Stimulated activated memory B cell treated with anti-CD40 and anti-IgM and Interleukin-4, amounts not matched to agents 10 μg/mL and 1 μg/mL and 100 μg/mL, for 72 hours (primary cell): ENCODE results near the gene TRIM54.
"Not testable (repeated sequence)": the region's sequence is repeated elsewhere in the genome, so short reads cannot be mapped to it uniquely, and the experiment has no call there.

ENCODE experiments used
- ATAC-seq: fragments of 150-1000 bp; cut with Tn5 transposase; 2 replicates; pipeline ENCODE4 v1.10.0; 2021
- H3K27ac Mint-ChIP-seq: one replicate; pipeline ENCODE4 v1.8.0; 2022; ENCODE audit warnings: mild to moderate bottlenecking, mixed read lengths
- H3K27me3 Mint-ChIP-seq: one replicate; pipeline ENCODE4 v1.8.0; 2022; ENCODE audit warnings: mixed read lengths
- H3K36me3 Mint-ChIP-seq: one replicate; pipeline ENCODE4 v1.8.0; 2022; ENCODE audit warnings: mixed read lengths
- H3K4me1 Mint-ChIP-seq: one replicate; pipeline ENCODE4 v1.8.0; 2022; ENCODE audit warnings: mixed read lengths
- H3K4me3 Mint-ChIP-seq: one replicate; pipeline ENCODE4 v1.8.0; 2022; ENCODE audit warnings: mild to moderate bottlenecking, moderate library complexity, mixed read lengths
- H3K9me3 Mint-ChIP-seq: one replicate; pipeline ENCODE4 v1.8.0; 2022; ENCODE audit warnings: mixed read lengths

TRIM54 gene

DNA sequence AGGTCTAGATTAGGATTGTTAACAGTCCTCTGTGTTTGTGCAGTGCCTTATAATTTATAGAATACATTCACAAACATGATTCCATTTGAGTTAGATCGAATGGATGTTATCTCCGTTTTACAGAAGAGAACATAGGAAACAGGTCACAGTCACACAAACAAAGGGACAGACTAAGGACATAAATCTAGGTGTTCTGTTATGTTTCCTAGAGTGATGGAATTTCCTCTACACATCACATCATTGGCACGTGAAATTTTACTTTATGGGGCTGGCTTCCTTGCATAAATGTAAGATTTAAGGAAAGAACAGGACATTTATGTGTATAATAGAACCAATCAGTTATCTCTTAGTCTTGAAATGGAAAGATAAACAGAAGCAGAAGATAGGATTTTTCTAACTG is 6.4 kb downstream of the TRIM54 start:
- Mint-ChIP-seq H3K4me3 (no peak overlapping the region), H3K27me3 (peaks cover 30% of the 10 kb centered on the region), H3K27ac (no peak overlapping the region), H3K36me3 (no peaks in the 10 kb centered on the region), H3K9me3 (no peaks in the 10 kb centered on the region), H3K4me1 (no peaks in the 10 kb centered on the region)
- ATAC-seq: no peak

DNA sequence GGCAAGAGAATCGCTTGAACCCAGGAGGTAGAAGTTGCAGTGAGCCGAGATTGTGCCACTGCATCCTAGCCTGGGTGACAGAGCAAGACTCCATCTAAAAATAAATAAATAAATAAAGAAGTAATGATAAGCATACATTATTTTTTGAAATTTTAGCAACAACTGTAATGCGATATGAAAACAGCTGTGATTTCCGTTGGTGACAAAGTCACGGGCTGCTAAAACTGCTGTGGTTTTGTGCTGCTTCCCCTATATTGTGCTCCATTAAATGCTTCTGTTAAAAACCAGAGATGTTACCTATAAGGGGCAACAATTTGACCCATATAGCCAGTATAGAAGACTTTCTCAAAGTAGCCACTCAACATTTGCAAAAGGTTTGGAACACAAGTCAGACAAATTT is 8.3 kb downstream of the TRIM54 start:
- no peaks in the 10 kb centered on the region for H3K36me3 Mint-ChIP-seq
- no peak for ATAC-seq
- no peak overlapping the region for H3K4me3 Mint-ChIP-seq
- H3K27me3 Mint-ChIP-seq: peaks cover 30% of the 10 kb centered on the region
- no peaks in the 10 kb centered on the region for H3K9me3 Mint-ChIP-seq
- H3K27ac Mint-ChIP-seq: no peak overlapping the region
- no peaks in the 10 kb centered on the region for H3K4me1 Mint-ChIP-seq

DNA sequence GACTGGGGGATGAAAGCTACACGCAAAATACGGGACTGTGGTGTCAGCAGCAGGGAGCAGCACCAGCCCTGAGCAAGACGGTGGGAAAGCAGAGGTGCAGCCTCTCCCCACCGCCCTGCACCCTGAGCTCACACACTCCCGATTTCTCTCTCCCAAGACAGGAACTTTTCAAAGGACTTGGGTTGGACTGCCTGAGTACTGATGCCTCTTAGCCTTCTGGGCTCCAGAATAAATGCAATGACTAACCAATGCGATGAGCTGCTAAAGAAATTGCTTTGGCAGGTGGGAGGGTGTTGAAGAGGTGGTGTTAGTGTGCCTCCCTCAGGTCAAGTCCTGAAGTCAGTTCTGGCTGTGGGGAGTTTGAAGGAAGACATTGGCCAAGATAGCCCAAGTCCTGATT is 9.6 kb downstream of the TRIM54 start:
- H3K27me3 Mint-ChIP-seq: peaks cover 39% of the 10 kb centered on the region
- H3K4me1 Mint-ChIP-seq: no peaks in the 10 kb centered on the region
- H3K27ac Mint-ChIP-seq: no peak overlapping the region
- H3K4me3 Mint-ChIP-seq: no peak overlapping the region
- H3K9me3 Mint-ChIP-seq: no peaks in the 10 kb centered on the region
- ATAC-seq: no peak
- no peaks in the 10 kb centered on the region for H3K36me3 Mint-ChIP-seq

DNA sequence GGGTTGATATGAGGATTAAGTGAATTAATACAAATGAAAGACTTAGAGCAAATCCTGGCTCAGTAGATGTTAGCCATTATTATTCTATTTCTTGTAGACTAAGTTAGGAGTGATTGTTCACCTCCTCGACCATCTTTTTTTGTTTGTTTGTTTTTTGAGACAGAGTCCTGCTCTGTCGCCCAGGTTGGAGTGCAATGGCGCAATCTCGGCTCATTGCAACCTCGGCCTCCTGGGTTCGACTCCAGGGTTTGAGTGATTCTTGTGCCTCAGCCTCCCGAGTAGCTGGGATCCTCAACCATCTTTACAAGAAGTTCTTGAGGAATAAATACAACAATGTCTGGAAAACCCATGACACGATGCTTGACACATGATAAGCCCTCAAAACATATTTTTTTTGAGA is 12.7 kb downstream of the TRIM54 start:
- Mint-ChIP-seq H3K36me3 (no peaks in the 10 kb centered on the region), H3K4me3 (no peak overlapping the region), H3K27ac (no peak overlapping the region), H3K4me1 (no peaks in the 10 kb centered on the region), H3K27me3 (peaks cover 39% of the 10 kb centered on the region), H3K9me3 (no peaks in the 10 kb centered on the region)
- ATAC-seq: no peak

DNA sequence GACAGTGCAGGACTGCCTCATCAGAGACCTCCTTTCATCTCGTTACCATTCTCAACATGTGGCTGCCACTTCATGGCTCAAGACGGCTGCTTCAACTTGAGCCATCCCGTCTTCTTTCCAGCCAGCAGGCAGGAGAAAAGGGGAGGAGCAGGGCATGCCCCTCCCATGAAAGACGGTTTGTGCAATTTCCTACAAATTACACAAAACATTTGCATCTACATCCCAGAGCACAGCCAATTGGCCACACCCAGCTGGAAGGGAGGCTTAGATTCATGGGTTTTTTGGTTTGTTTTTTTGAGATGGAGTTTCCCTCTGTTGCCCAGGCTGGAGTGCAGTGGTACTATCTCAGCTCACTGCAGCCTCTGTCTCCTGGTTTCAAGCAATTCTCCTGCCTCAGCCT is 14.3 kb downstream of the TRIM54 start:
- ATAC-seq: no peak
- no peak overlapping the region for H3K4me3 Mint-ChIP-seq
- H3K9me3 Mint-ChIP-seq: no peaks in the 10 kb centered on the region
- no peaks in the 10 kb centered on the region for H3K4me1 Mint-ChIP-seq
- no peak overlapping the region for H3K27ac Mint-ChIP-seq
- H3K36me3 Mint-ChIP-seq: no peaks in the 10 kb centered on the region
- peaks cover 40% of the 10 kb centered on the region for H3K27me3 Mint-ChIP-seq

DNA sequence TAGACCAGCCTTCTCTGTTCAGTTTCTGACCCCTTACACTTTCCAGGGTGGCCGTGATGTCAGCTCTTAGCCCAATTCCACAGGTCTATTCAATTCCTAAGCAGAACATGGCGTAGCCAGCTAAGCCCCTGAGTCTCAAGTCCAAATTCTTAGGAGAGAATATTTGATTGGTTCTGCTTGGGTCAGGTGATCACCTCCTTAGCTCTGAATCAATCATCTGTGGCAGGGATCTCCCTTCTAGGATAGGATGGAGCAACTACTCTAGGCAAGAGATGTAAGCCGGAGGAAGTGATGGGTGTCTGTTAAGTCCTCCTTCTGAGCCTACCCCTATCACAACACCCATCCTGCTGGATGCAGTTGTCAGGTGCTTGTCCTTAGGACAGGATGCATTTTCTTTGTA is 15.0 kb downstream of the TRIM54 start:
- Mint-ChIP-seq H3K4me3 (no peak overlapping the region), H3K36me3 (no peaks in the 10 kb centered on the region), H3K27me3 (peaks cover 40% of the 10 kb centered on the region), H3K9me3 (no peaks in the 10 kb centered on the region), H3K4me1 (no peaks in the 10 kb centered on the region), H3K27ac (no peak overlapping the region)
- ATAC-seq: no peak

DNA sequence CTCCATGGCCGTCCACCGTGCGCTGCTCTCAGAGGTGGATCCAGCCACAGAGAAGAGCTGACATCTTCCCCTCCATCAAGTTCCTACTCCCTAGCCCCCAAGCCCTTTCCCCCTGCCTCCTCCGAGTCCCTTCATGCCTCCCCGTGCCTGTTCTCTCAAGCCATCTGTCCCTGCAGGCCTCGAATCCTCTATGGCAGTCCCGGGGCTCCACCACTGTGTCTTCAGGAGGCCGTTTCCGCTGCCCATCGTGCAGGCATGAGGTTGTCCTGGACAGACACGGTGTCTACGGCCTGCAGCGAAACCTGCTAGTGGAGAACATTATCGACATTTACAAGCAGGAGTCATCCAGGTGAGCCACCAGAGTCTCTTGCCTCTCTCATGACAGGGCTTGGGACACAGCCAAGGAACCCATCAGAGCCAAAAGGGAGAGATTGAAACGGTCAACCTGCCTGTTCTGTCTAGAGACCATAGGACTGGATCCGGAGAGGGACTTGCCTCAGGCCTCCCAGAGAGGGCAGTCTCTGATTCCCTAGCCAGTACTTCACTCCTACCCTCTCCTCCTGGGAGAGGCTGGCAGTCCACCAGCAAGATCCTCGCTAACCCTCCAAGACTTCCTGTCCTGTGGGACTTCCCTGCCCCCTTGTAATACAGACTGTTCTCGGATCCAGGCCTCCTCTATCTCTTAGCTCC is 16.3 kb downstream of the TRIM54 start:
- Mint-ChIP-seq H3K9me3 (no peaks in the 10 kb centered on the region), H3K4me1 (peaks cover 5% of the 10 kb centered on the region), H3K27ac (no peak overlapping the region), H3K4me3 (no peak overlapping the region), H3K36me3 (no peaks in the 10 kb centered on the region), H3K27me3 (peaks cover 40% of the 10 kb centered on the region)
- no peak for ATAC-seq

DNA sequence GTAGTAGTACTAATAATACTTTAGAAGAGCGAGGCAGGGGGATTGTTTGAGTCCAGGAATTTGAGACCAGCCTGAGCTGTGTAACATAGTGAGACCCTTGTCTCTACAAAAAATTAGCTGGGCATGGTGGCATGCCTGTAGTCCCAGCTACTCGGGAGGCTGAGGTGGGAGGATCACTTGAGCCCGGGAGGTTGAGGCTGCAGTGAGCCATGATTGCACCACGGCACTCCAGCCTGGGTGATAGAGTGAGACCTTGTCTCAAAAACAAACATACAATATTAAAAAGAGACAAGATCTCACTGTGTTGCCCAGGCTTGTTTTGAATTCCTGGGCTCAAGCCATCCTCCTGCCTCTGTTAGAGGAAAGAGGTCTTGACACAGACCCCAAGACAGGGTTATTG is 18.4 kb downstream of the TRIM54 start:
- not testable (repeated sequence) for H3K27ac Mint-ChIP-seq, H3K4me3 Mint-ChIP-seq, H3K36me3 Mint-ChIP-seq, H3K9me3 Mint-ChIP-seq, H3K4me1 Mint-ChIP-seq, ATAC-seq
- H3K27me3 Mint-ChIP-seq: peaks cover 52% of the 10 kb centered on the region

DNA sequence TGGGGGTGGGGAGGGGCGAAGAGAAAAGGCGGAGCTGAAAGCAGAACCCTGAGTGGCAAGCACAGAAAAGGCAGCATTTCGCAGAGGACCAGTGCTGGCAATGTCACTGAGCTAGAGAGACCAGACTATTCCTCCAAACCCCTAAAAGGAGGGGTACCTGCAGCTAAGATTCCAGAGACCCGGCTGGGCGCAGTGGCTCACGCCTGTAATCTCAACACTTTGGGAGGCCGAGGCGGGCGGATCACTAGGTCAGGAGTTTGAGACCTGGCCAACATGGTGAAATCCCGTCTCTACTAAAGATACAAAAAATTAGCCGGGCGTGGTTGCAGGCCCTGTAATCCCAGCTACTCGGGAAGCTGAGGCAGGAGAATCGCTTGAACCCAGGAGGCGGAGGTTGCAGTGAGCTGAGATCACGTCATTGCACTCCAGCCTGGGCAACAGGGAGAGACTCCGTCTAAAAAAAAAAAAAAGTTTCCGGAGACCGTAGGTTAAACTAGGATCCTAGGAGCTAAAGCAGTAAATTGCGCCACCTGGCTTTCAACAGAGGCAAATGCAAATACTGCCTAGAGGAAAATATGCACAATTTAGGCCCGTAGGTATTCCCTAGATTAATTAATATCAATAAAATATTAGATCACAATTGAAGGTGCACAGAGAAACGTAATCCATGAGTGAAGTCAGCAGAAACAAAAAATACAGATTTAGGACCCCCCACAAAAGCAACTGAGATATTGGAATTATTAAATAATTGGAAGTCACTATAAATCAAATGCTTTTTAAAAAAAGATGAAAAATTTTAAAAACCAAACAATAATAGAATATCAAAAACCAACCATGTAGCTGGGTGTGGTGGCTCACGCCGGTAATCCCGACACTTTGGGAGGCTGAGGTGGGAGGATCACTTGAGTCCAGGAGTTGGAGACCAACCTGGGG is 21.1 kb downstream of the TRIM54 start:
- peaks cover 21% of the 10 kb centered on the region for H3K4me1 Mint-ChIP-seq
- H3K4me3 Mint-ChIP-seq: peak overlapping the region; percentile 65
- peak; percentile 52 for ATAC-seq
- H3K36me3 Mint-ChIP-seq: no peaks in the 10 kb centered on the region
- H3K27ac Mint-ChIP-seq: no peak overlapping the region
- peaks cover 50% of the 10 kb centered on the region for H3K27me3 Mint-ChIP-seq
- H3K9me3 Mint-ChIP-seq: no peaks in the 10 kb centered on the region

DNA sequence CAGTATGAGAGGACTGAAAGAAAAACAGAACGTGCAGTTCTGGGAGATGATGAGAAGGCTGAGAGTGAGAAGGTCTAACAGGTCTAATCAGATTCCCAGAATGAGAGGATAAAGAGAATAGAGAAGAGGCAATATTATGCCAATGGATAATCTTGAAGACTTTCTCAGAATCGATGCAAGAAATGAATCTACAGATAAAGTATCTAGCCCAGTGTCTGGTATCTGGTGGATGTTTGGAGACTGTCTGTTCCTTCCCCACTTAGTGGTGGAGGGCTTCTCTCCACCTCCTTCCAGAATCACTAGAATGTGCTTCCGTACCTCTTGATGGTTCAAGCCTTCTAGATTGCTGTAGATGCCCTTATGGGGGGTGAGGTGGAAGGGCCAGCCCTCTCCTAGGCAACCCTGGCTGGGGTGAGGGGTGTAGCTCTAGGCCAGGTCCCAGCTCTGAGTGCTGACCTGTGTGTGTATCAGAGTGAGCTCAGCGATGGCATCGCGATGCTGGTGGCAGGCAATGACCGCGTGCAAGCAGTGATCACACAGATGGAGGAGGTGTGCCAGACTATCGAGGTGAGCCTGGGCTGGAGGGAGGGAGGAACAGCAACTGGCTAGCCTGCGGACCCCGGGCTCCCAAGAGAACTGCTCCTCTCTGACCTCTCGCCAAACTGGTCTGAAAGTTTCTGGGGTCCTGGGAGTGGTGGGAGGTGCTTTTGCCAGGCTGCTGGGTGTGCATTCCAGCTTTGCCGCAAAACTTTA is 22.4 kb downstream of the TRIM54 start:
- ATAC-seq: no peak
- Mint-ChIP-seq H3K27ac (no peak overlapping the region), H3K36me3 (peaks cover 6% of the 10 kb centered on the region), H3K4me3 (no peak overlapping the region), H3K4me1 (peaks cover 21% of the 10 kb centered on the region), H3K27me3 (peaks cover 36% of the 10 kb centered on the region), H3K9me3 (no peaks in the 10 kb centered on the region)

DNA sequence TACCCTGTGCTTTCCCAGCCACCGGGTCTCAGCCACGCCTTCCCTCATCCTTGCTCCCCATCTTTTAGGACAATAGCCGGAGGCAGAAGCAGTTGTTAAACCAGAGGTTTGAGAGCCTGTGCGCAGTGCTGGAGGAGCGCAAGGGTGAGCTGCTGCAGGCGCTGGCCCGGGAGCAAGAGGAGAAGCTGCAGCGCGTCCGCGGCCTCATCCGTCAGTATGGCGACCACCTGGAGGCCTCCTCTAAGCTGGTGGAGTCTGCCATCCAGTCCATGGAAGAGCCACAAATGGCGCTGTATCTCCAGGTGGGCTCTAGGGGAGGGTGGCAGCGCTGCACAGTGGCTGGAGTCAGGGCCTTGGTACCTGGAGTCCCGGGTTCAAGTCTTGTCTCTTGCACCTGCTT is 23.3 kb downstream of the TRIM54 start:
- Mint-ChIP-seq H3K27ac (no peak overlapping the region), H3K4me1 (peaks cover 21% of the 10 kb centered on the region), H3K4me3 (no peak overlapping the region), H3K27me3 (peaks cover 33% of the 10 kb centered on the region), H3K9me3 (no peaks in the 10 kb centered on the region), H3K36me3 (peaks cover 10% of the 10 kb centered on the region)
- no peak for ATAC-seq

DNA sequence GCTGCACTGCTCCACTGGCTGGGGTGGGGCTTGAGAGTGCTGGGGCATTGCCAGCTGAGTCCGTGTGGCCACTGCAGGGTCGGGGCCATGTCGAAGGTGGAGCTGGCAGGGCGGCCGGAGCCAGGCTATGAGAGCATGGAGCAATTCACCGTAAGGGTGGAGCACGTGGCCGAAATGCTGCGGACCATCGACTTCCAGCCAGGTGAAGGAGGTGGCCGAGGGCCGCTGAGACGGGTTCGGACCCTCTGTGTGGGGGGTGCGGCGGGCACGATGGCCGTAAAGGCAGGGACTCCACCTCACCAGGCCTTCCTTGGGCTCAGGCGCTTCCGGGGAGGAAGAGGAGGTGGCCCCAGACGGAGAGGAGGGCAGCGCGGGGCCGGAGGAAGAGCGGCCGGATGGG is 23.9 kb downstream of the TRIM54 start:
- Mint-ChIP-seq H3K36me3 (peaks cover 12% of the 10 kb centered on the region), H3K4me1 (peaks cover 21% of the 10 kb centered on the region), H3K27ac (peak overlapping the region; percentile 42), H3K4me3 (peak overlapping the region; percentile 26), H3K27me3 (peaks cover 33% of the 10 kb centered on the region), H3K9me3 (no peaks in the 10 kb centered on the region)
- no peak for ATAC-seq

DNA sequence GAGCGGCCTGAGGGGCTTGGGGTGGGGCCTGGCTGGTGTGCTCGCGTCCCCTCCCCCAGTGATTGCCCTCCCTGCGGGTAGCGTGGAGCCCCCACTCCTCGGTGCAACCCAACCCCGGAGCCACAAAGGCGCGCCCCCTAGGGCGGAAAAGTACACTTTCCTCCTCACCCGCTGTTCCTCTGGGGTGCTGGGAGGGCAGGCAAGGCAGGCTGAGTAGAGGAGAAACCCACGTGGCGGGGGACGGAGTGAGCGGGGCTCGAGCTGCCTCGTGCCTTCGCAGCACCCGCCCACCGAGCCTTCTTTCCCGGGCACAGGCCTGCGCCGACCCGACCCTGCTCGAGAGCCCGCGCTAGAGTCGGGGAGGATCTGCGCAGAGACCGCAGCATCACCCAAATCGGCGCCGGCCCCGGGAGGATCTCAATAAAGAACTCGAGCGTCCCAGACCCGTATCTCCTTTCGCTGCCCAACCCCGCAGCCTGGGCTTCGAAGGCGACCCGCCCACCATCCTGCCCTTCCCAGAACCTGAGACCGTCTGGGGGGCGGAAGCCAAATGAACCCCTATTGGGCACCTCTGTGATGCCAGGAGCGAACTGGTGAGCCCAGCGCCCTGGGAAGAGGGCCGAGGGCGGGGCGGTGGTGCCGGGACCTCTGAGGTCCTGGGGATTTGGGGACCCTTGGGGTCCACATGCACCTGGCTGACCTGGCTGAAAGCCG is 24.5 kb downstream of the TRIM54 start:
- Mint-ChIP-seq H3K4me3 (peak overlapping the region; percentile 55), H3K4me1 (peaks cover 21% of the 10 kb centered on the region), H3K9me3 (no peaks in the 10 kb centered on the region), H3K27ac (peak overlapping the region; percentile 42), H3K27me3 (peaks cover 33% of the 10 kb centered on the region), H3K36me3 (peaks cover 18% of the 10 kb centered on the region)
- ATAC-seq: peak; percentile 25

DNA sequence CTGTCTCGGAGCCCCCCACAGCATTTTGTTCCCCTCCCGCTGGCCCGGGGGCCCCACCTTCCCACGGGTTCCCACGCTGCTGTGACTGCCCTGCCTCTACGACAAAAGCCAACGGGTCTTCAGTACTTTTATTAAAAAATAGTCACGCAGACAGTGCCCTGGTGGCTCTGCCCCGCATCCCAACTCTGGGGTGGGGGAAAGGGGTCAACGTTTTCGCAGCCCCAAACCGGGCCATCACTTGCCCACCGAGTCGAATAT is 25.0 kb downstream of the TRIM54 start:
- Mint-ChIP-seq H3K27ac (no peak overlapping the region), H3K9me3 (no peaks in the 10 kb centered on the region), H3K4me3 (peak overlapping the region; percentile 55), H3K36me3 (peaks cover 23% of the 10 kb centered on the region), H3K27me3 (peaks cover 33% of the 10 kb centered on the region), H3K4me1 (peaks cover 21% of the 10 kb centered on the region)
- peak; percentile 3 for ATAC-seq
